Mesenchymal stem cell (in vitro differentiated cells and primary cell): ENCODE measurements around the gene ZNF367.
A peak's percentile ranks its signal among the peaks of the same experiment; 100 is the strongest.

Source experiments
- DNase-seq: peaks from one replicate; pipeline ENCODE4 v3.0.0-alpha.2; 2013
- H2AFZ ChIP-seq: one replicate; pipeline ENCODE4 v1.6.1; 2013; ENCODE audit warnings: low read depth, mild to moderate bottlenecking, control low read depth, inconsistent platforms, low read length, moderate library complexity
- H2AK5ac ChIP-seq: 2 replicates; pipeline ENCODE4 v1.6.1; 2013; ENCODE audit warnings: low read length, moderate library complexity, mild to moderate bottlenecking, inconsistent platforms; ENCODE audit not compliant: severe bottlenecking
- H2BK120ac ChIP-seq: one replicate; pipeline ENCODE4 v1.6.1; 2013; ENCODE audit warnings: low read depth, mild to moderate bottlenecking, inconsistent platforms, low read length, moderate library complexity
- H2BK12ac ChIP-seq, 2 experiments: one replicate each; pipeline ENCODE4 v1.6.1; 2013; ENCODE audit warnings: inconsistent platforms in 2 of 2, low read length in 2 of 2, mild to moderate bottlenecking in 2 of 2, moderate library complexity in 2 of 2, control low read depth in 1 of 2
- H2BK15ac ChIP-seq: one replicate; pipeline ENCODE4 v1.6.1; 2013; ENCODE audit warnings: mild to moderate bottlenecking, low read depth, inconsistent platforms; ENCODE audit not compliant: poor library complexity, severe bottlenecking
- H2BK5ac ChIP-seq: 2 replicates; pipeline ENCODE4 v1.6.1; 2013; ENCODE audit warnings: low read depth, mild to moderate bottlenecking, low read length, control low read depth, inconsistent platforms; ENCODE audit not compliant: poor library complexity, severe bottlenecking
- H3K14ac ChIP-seq, 2 experiments: one replicate each; pipeline ENCODE4 v1.6.1; 2013; ENCODE audit warnings: inconsistent platforms in 2 of 2, low read length in 2 of 2, control low read depth in 1 of 2, mild to moderate bottlenecking in 1 of 2, moderate library complexity in 1 of 2
- H3K18ac ChIP-seq, 2 experiments: one replicate each; pipeline ENCODE4 v1.6.1; 2013; ENCODE audit warnings: inconsistent platforms in 2 of 2, low read length in 2 of 2, control low read depth in 1 of 2, low read depth in 1 of 2, mild to moderate bottlenecking in 1 of 2
- H3K23ac ChIP-seq, 2 experiments: one replicate each; pipeline ENCODE4 v1.6.1; 2013; ENCODE audit warnings: inconsistent platforms in 2 of 2, low read length in 2 of 2, mild to moderate bottlenecking in 2 of 2, moderate library complexity in 2 of 2, control low read depth in 1 of 2
- H3K27ac ChIP-seq: 2 replicates; pipeline ENCODE4 v1.5.1; 2013; ENCODE audit warnings: mild to moderate bottlenecking, moderate library complexity, low read length, control low read depth, inconsistent platforms; ENCODE audit not compliant: poor library complexity, severe bottlenecking
- H3K27me3 ChIP-seq, 2 experiments: 2 replicates each; pipeline versions ENCODE4 v1.6.1 to v1.7.0; 2013; ENCODE audit warnings: low read length in 2 of 2, mild to moderate bottlenecking in 2 of 2, moderate library complexity in 2 of 2, control low read depth in 1 of 2, inconsistent platforms in 1 of 2; ENCODE audit not compliant: control insufficient read depth in 1 of 2, insufficient read depth in 1 of 2
- H3K36me3 ChIP-seq, 2 experiments: 2 replicates each; pipeline versions ENCODE4 v1.6.1 to v1.7.0; 2013; ENCODE audit warnings: low read length in 2 of 2, control low read depth in 1 of 2, inconsistent platforms in 1 of 2, low read depth in 1 of 2, mild to moderate bottlenecking in 1 of 2; ENCODE audit not compliant: insufficient read depth in 2 of 2, control insufficient read depth in 1 of 2
- H3K4ac ChIP-seq, 2 experiments: one replicate each; pipeline ENCODE4 v1.6.1; 2013; ENCODE audit warnings: inconsistent platforms in 2 of 2, low read length in 2 of 2, mild to moderate bottlenecking in 2 of 2, moderate library complexity in 2 of 2, control low read depth in 1 of 2, low read depth in 1 of 2
- H3K4me1 ChIP-seq: 2 replicates; pipeline ENCODE4 v1.6.1; 2013; ENCODE audit warnings: low read depth, low read length, control low read depth; ENCODE audit not compliant: control insufficient read depth, insufficient read depth
- H3K4me2 ChIP-seq: 2 replicates; pipeline ENCODE4 v1.6.1; 2013; ENCODE audit warnings: low read length, mild to moderate bottlenecking, inconsistent platforms; ENCODE audit not compliant: poor library complexity, severe bottlenecking
- H3K4me3 ChIP-seq, 2 experiments: 2 replicates each; pipeline versions ENCODE4 v1.5.1 to v1.7.0; 2013; ENCODE audit warnings: low read length in 2 of 2, mild to moderate bottlenecking in 2 of 2, control low read depth in 1 of 2, low read depth in 1 of 2; ENCODE audit not compliant: insufficient read depth in 1 of 2
- H3K79me1 ChIP-seq: replicated peaks from 2 replicates; pipeline ENCODE4 v1.6.1; 2013; ENCODE audit warnings: mild to moderate bottlenecking, control low read depth, low read length, inconsistent platforms; ENCODE audit not compliant: poor library complexity, severe bottlenecking
- H3K9ac ChIP-seq: 2 replicates; pipeline ENCODE4 v1.7.0; 2013; ENCODE audit warnings: mild to moderate bottlenecking, low read length, moderate library complexity
- H3K9me3 ChIP-seq: 2 replicates; pipeline ENCODE4 v1.7.0; 2013; ENCODE audit warnings: mild to moderate bottlenecking, low read length; ENCODE audit not compliant: control insufficient read depth
- H4K8ac ChIP-seq: one replicate; pipeline ENCODE4 v1.6.1; 2013; ENCODE audit warnings: inconsistent platforms, mild to moderate bottlenecking, low read length, moderate library complexity
- H4K91ac ChIP-seq: one replicate; pipeline ENCODE4 v1.6.1; 2013; ENCODE audit warnings: mild to moderate bottlenecking, low read length, inconsistent platforms
- WGBS: methylation state at CpG from one replicate; pipeline ENCODE4 v1.1.7; 2013; ENCODE audit warnings: mixed read lengths; 5-methylcytosine and 5-hydroxymethylcytosine counted together

Gene ZNF367

GRCh38 chr9:96345551-96345950, 72.6 kb downstream of the ZNF367 start:
- DNase-seq, result no peak
- Histone ChIP-seq H4K91ac (peak overlapping the region; percentile 52), H3K27me3 (no peaks in the 10 kb centered on the region), H3K36me3 (peaks cover 21 to 36% of the 10 kb centered on the region in 2 experiments), H3K9me3 (peaks cover 5% of the 10 kb centered on the region), H3K4ac (no peak overlapping the region), H4K8ac (peak overlapping the region; percentile 27), H2BK120ac (no peak overlapping the region), H3K18ac (peak overlapping the region in 1 of 2 experiments; percentile 64), H3K27ac (peak overlapping the region; percentile 57), H2BK15ac (no peak overlapping the region), H2AK5ac (peak overlapping the region; percentile 91), H3K14ac (no peak overlapping the region), H2AFZ (no peak overlapping the region), H3K4me3 (no peak overlapping the region), H3K4me1 (peaks cover 6% of the 10 kb centered on the region), H3K79me1 (peaks cover 10% of the 10 kb centered on the region), H3K4me2 (no peak overlapping the region), H2BK5ac (peak overlapping the region; percentile 14), H3K23ac (no peak overlapping the region), H2BK12ac (peak overlapping the region; percentile 38 to 90), H3K9ac (no peak overlapping the region)
- 99% methylated on average over 9 of the region's 9 CpGs for WGBS

- Histone ChIP-seq H3K9ac (peak overlapping the region; percentile 73), H3K4me3 (peak overlapping the region in 1 of 2 experiments; percentile 48), H3K27ac (peak overlapping the region; percentile 82), H4K8ac (no peak overlapping the region), H3K4me1 (peaks cover 6% of the 10 kb centered on the region), H3K4ac (no peak overlapping the region), H3K18ac (no peak overlapping the region), H3K4me2 (no peak overlapping the region), H2BK5ac (no peak overlapping the region), H3K79me1 (peaks cover 10% of the 10 kb centered on the region), H4K91ac (no peak overlapping the region), H3K9me3 (peaks cover 5% of the 10 kb centered on the region), H2BK12ac (no peak overlapping the region), H3K27me3 (no peaks in the 10 kb centered on the region), H3K14ac (no peak overlapping the region), H3K23ac (no peak overlapping the region), H2BK120ac (no peak overlapping the region), H2AK5ac (peak overlapping the region; percentile 31), H2AFZ (no peak overlapping the region), H2BK15ac (no peak overlapping the region), H3K36me3 (peaks cover 21 to 29% of the 10 kb centered on the region in 2 experiments)
- no CpG with 5 or more reads among the region's 6 CpGs for WGBS
- peak; percentile 86 for DNase-seq
These were observed 73.6 kb downstream of the ZNF367 start for GRCh38 chr9:96344458-96345180.

GRCh38 chr9:96343515-96344360, 74.4 kb downstream of the ZNF367 start:
- Histone ChIP-seq H3K36me3 (peaks cover 19 to 22% of the 10 kb centered on the region in 2 experiments), H3K27me3 (no peaks in the 10 kb centered on the region), H2AFZ (no peak overlapping the region), H3K79me1 (peaks cover 10% of the 10 kb centered on the region), H2BK5ac (no peak overlapping the region), H4K8ac (no peak overlapping the region), H2BK15ac (no peak overlapping the region), H3K4ac (no peak overlapping the region), H2AK5ac (peak overlapping the region; percentile 54), H3K14ac (no peak overlapping the region), H3K18ac (no peak overlapping the region), H2BK12ac (no peak overlapping the region), H3K4me1 (peaks cover 10% of the 10 kb centered on the region), H2BK120ac (no peak overlapping the region), H3K27ac (peak overlapping the region; percentile 68), H3K23ac (no peak overlapping the region), H3K9ac (peak overlapping the region; percentile 73), H4K91ac (no peak overlapping the region), H3K4me2 (no peak overlapping the region), H3K9me3 (peaks cover 5% of the 10 kb centered on the region), H3K4me3 (peak overlapping the region in 1 of 2 experiments; percentile 27)
- no peak for DNase-seq
- WGBS, result 88% methylated on average over 3 of the region's 5 CpGs
